HG03095 (cell line): ENCODE measurements around the gene OR10S1.
"Not testable (repeated sequence)": the region's sequence is repeated elsewhere in the genome, so short reads cannot be mapped to it uniquely, and the experiment has no call there.

Experiments used
- ATAC-seq: cut with Tn5 transposase; IDR thresholded peaks from one replicate; pipeline ENCODE4 v1.9.1; 2021; ENCODE audit warnings: moderate library complexity; ENCODE audit not compliant: unreplicated experiment

Gene OR10S1, protein sequence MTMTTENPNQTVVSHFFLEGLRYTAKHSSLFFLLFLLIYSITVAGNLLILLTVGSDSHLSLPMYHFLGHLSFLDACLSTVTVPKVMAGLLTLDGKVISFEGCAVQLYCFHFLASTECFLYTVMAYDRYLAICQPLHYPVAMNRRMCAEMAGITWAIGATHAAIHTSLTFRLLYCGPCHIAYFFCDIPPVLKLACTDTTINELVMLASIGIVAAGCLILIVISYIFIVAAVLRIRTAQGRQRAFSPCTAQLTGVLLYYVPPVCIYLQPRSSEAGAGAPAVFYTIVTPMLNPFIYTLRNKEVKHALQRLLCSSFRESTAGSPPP

DNA sequence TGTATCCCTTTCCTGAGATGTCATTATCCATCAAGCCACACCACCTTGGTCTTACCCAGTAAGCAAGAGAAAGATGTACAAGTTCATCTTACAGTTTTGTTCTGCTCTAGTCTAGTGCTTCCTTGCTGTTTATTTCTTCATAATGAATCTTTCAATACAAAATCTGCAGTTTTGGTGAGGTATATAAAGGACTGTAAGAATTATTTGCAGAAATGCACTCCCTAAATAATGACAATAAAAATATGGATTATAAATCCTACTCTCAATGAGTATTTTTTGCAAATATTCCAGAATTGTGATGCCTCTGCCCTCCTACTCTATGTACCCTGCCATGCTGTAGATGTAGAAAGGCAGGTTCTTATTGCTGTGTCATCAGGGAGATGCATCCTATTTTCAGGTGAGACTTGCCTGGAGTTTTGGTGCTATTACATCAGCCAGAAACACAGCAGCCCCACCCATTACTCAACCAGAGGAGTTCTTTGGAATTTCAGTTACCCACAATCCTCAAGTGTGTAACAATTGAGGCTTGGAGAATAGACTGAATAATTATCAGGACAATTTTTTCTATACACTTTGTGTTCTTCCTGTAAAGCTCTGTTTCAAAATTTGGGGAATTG is at the start of gene OR10S1:
TSS of gene OR10S1 (minus strand) at position 51 of the 617 bp plus-strand sequence. CDS start 117 bp downstream, outside the sequence.
- no peak for ATAC-seq

DNA sequence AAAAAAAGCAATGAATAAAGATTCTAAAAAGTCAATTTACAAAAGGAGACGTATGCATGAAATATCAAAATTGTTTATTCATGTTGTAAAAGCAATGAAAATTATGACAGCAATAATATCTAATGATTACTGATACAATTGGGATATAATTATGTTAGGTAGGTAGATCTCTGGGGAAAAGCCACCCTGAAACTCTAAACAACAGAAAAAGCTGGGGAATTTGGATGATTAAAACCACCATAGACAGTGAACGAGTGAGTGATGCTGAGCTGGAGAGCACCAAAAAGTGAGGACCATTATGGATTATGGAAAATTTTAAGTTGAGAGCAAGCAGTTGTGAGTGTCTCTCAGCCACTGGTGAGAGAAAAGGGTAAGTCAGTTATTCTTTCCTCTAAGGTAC is 48.9 kb upstream of the OR10S1 start, which contains the start of gene OR10G8:
TSS of gene OR10G8 (plus strand) at position 301 of the 400 bp plus-strand sequence. CDS start 2,825 bp downstream, outside the sequence.
- ATAC-seq: no peak

DNA sequence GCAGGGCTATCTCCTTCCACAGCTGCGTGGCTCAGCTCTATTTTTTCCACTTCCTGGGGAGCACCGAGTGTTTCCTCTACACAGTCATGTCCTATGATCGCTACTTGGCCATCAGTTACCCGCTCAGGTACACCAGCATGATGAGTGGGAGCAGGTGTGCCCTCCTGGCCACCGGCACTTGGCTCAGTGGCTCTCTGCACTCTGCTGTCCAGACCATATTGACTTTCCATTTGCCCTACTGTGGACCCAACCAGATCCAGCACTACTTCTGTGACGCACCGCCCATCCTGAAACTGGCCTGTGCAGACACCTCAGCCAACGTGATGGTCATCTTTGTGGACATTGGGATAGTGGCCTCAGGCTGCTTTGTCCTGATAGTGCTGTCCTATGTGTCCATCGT is 38.3 kb upstream of the OR10S1 start:
- ATAC-seq: not testable (repeated sequence)

DNA sequence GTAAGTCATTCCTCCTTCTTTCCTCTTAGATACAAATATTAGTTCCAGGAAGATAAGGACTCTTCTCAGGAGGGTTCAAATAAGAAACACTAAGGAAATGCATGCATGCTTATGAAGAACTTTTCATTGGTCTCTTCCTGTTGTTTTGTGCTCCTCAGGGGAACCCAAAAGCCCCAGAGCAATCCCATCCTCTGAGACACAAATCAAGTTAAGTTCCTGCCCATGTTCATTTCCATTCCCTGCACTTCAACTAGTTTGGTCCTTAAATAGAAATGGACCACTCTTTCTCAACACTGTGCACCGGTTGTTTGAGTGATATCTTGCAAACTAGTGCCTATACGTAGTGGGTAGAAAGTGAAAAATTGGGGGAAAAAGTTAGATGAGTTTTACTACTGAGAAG is 35.1 kb upstream of the OR10S1 start, which contains the start of gene OR10G4:
TSS of gene OR10G4 (plus strand) at position 301 of the 400 bp plus-strand sequence. CDS start 2,578 bp downstream, outside the sequence.
- ATAC-seq: no peak

DNA sequence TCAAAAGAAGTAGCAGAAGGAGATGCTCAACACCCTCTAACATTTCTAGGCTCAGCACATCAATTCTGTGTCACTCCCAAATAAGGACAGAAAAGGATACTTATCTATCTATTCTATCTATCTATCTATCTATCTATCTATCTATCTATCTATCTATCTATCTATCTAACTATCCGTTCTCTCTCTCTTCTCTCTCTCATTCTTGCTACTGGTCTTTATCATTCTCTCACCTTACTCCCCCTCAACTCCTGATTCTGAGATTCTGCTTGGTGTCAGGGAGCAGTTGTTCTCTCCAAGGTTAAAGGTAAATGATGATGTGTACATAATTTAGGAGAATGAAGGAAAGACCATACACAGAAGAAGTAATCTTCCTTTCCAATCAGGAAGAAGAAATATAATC is 17.5 kb upstream of the OR10S1 start, which contains the start of gene OR10G6:
TSS of gene OR10G6 (minus strand) at position 43 of the 400 bp plus-strand sequence. CDS start at position 43, 0 bp downstream.
- no peak for ATAC-seq

DNA sequence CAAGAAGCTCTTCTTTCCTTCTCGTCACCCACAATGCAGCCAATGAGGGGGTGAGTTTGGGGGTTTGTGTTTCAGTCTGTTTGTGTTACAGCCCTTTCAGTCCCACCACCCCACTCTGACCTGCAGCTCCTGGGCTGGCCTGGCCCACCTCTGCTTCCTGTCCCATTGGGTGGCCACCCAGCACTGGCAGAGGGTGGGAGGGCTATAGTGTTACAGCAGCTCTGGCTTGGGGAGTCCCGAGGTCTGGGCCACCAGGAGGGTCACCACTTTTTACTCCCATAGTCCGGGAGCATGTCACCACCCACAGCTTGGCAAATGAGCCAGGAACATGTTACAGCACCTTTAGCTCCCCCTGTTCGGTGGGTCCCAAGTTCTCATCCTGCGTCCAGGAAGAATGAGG is 1.7 kb upstream of the OR10S1 start:
- ATAC-seq: no peak

DNA sequence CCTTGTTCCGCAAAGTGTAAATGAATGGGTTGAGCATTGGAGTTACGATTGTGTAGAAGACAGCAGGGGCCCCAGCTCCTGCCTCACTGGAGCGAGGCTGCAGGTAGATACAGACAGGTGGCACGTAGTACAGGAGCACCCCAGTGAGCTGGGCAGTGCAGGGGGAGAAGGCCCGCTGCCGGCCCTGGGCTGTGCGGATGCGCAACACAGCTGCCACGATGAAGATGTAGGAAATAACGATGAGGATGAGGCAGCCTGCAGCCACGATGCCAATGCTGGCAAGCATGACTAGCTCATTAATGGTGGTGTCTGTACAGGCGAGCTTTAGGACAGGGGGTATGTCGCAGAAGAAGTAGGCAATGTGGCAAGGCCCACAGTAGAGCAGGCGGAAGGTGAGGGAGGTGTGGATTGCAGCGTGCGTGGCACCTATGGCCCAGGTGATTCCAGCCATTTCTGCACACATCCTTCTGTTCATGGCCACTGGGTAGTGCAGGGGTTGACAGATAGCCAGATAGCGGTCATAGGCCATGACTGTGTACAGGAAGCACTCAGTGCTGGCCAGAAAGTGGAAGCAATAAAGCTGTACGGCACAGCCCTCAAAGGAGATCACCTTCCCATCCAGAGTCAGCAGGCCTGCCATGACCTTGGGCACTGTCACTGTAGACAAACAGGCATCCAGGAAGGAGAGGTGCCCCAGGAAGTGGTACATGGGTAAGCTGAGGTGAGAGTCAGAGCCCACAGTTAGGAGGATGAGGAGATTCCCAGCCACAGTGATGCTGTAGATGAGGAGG is 616 bp downstream of the OR10S1 start:
- ATAC-seq: no peak

DNA sequence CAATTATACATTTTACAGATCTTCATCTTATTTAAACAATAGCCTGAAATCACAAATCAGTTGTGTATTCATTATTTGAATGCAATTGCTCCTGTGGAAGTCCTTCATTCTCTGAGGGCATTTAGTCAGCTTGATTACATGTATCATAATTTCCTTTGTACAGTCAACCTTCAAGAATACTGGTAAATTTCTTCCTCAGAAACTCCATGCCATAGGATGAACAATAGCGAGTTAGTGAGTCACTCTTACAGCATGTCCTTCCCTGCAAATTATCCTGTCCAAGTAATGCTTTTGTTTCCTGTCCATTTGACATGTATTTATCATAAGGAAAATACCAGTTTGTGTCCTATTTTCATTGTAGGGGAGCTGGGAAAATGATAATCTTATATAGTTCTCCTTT is 3.8 kb downstream of the OR10S1 start:
- no peak for ATAC-seq

DNA sequence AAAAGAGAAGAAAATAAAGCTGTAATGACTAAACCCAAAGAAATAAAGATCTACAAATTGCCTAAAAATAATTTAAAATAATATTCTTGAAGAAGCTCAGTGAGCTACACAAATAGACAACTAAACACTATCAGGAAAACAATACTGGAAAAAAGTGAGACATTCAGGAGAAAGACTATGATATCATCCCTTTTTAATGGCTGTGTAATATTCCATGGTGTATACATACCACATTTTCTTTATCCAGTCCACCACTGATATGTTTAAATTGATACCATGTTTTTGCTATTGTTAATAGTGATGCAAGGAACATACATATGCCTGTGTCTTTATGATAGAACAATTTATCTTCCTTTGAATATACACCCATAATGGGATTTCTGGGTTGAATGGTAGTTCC is 20.8 kb downstream of the OR10S1 start:
- ATAC-seq: no peak

DNA sequence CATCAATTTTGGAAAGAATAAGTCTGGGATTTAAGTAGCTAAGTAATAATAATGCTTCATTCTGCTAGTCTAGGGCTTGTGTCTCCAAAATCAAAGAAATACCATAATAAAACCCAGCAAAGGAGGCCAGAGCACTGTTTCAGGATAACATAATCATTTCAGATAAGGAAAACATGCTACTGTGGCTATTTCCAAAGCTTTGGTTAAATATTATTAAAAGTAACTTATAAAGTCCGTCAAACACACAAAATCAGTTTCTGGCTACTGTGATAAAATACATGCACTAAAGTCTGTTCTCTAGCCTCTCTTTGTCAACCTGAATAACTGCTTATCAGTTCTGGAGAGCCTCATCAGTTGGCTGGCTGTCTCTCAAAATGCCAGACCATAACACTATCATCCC is 32.4 kb downstream of the OR10S1 start:
- ATAC-seq: no peak

DNA sequence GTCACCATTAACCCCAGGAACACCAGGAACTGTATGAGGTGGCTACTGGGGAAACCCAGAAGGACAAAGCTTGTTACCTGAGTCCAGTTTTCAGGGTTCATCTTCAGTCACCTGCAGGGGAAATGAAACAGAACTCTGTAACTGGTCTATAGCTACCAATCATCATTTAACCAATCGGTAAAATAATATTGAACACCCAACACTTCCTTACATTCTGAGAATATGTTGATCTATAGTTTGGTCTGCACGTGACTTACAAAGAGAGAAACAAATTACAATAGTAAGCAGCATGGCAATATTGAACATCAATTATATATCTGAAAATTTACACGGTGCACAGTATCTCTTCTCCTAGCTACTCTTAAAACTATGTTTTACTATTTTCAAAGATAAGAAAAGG is 33.8 kb downstream of the OR10S1 start, which contains the start of gene OR6T1:
TSS of gene OR6T1 (minus strand) at position 101 of the 400 bp plus-strand sequence. CDS start at position 101, 0 bp downstream.
- no peak for ATAC-seq

DNA sequence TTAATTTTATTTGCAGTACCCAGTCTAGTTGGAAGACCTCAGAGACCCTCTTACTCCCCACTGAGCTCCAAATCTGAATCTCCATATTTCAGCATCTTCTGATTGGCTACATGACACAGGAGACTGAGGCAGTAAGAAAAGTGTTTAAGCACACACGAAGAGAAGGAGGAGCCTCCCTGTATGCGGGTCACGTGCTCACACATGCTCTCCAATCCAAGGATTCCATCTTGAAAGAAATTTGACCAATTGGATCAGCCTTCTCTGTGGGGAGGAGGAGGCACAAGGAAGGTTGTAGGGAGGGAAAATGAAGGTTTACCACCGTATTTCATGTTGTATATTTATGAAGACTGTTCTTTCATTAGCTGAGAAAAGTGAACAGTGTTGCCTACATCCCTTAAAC is 35.2 kb downstream of the OR10S1 start:
- no peak for ATAC-seq

DNA sequence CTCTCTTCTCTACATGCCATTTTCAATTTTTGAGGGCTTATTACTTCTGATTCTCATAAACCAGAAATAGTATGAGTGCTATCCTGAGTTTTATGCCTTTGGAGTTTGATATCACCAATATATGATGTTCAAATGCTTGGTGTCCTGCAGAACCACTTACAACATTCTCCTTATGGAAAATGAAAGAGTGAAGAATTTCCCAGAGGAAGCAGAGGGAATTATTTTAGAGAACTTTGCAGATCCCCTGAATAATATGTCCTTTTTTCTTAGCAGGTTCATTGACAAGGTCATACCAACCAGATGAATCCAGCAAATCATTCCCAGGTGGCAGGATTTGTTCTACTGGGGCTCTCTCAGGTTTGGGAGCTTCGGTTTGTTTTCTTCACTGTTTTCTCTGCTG is 38.3 kb downstream of the OR10S1 start, which contains the start of gene OR4D5:
TSS of gene OR4D5 (plus strand) at position 301 of the 400 bp plus-strand sequence. CDS start at position 301, 0 bp downstream.
- ATAC-seq: no peak
